Cerebellar cortex (tissue), 1 donor: Measurements from ENCODE around the gene TTC23L.

Experiments used
- DNase-seq: peaks from one replicate; pipeline ENCODE4 v3.0.0-alpha.2; 2015; ENCODE audit warnings: low spot score

TTC23L gene

DNA sequence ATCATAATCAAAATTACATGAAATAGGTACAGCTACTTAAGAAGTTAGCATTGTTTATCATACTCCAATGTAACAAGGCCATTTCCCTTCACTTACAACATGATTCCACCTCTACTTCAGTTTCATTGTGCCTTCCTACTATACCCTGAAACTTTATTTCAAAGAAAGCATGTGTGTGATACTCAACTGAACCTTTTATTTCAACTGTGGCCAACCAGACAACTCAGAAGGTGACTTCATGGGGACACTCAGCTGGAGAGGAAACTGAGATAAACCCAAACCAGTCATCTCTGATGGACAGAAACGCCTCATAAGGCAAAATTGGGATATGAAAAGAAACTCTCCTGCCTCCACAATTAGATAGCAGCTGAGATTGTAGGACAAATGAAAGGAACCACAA is 5.9 kb upstream of the TTC23L start:
- no peak for DNase-seq

DNA sequence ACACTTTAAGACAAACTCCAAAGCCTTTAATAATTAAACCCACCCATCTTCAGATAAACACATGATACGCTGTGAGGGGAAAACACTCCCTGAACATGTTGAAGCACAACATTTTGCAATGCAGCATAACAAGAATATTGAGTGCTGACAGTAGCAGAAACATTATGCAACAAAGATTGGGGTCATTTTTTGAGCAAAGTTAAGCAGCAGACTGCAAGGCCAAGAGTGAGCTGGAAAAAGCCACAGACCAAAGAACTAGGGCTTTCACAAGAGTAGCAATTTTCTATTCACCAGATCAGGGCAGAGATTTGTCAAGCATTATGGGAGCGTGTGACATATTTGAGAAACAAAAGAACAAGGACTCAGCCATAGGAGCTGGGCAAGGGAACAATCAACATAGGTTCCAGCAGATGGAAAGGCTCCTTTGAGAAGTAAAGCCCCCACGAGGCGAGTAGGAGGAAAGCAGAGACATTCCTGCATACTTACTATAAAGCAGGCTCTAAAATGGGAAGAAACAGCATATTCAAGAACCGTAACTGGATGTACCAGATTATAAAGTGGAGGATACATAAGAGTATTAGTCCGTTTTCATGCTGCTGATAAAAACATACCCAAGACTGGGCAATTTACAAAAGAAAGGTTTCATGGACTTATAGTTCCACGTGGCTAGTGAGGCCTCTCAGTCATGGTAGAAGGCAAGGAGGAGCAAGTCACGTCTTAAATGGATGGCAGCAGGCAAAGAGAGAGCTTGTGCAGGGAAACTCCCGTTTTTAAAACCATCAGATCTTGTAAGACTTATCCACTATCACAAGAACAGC is 4.8 kb upstream of the TTC23L start:
- DNase-seq: peak; percentile 1

DNA sequence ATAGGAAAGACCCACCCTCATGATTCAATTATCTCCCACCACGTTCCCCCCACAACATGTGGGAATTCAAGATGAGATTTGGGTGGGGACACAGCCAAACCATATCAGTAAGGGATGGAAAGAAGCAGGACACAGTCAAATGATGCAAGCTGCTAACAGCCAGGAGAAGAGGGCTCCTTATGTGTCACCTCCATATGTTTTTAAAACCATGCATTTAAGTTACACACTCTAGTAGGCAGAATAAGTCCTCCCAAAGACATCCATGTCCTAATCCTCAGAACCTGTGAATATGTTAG is 4.2 kb upstream of the TTC23L start:
- DNase-seq: no peak

DNA sequence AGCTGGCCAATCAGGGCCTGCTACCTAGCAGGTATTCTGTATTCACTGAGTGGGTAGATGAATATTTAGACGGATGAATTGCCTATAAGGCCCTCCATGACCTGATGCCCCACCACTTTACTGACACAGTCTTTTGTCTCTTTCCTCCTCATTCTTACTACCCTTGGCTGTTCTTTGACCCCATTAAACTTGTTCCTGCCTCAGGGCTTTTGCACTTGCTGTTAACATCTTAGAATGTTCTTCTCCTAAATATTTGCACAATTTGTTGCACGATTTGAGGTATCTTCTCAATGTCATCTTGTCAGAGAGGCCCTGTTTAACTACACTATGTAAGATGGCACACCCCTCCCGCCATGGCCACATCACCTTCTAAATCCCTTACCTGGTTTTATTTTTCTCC is 3.3 kb upstream of the TTC23L start:
- DNase-seq: no peak

DNA sequence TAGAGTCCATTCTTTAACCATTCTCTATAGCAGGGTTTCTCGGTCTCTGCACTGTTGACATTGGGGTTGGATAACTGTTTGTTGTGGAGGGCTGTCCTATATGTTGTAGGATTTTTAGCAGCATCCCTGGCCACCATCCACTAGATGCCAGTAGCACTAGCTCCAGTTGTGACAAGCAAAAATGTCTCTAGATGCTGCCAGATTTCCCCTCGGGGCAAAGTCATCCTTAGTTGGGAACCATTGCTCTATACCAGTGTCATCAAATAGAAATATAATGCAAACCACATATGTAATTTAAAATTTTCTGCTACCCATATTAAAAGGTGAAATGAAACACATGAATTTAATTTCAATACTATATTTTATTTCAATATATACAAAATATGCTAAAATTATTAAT is 2.9 kb downstream of the TTC23L start:
- no peak for DNase-seq

DNA sequence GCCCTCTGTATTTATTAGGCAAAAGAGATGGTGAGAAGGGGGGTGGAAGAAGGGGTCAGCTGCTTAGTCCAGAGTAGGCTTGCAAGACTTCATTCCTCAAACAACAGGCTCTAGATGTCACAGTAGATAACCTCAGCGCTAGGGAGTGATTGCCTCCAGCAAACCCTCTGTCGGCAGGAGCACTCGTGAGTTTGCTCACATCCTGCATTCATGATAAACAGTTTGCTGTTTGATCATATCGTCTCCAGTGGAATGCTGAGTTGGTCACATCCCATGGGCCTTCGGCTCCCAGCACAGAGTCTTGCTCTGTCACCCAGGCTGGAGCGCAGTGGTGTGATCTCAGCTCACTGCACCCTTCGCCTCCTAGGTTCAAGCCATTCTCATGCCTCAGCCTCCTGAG is 3.6 kb downstream of the TTC23L start:
- DNase-seq: no peak

DNA sequence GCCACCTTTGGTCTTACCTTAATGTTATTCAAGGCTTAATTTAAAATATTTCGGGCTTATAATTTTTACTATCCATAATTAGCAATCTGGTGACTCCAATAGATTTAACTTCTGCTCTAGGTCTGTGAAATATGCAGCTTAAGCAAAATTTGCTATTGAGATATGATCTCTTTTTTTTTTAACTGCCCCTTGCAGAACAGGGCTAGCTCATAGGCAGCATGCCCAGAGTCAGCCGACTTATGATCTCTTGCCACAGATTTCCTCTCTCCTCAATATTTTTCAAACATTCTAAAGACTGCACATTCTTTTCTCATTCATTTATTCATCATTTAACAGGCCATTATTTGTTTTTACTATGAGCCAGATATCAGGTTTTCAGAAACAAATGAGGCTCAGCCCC is 4.5 kb downstream of the TTC23L start:
- DNase-seq: no peak

DNA sequence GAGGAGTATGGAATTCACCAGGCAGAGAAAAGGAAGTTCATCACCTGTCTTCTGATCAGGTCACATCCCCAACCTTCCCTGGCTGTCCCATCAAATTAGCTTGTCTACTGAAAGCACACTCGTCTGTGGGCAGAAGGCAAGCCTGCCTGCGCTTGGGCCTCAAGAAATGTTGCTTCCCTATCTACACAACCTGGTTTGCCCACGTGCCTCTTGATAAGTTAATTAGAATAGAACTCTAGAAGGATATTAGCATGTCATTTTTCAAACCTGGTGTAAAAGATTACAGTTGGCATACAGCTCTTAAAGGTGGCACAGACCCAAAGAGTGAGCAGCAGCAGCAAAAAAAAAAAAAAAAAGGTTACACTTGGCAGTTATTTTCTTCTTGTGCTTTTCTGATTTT is 5.1 kb downstream of the TTC23L start:
- no peak for DNase-seq

DNA sequence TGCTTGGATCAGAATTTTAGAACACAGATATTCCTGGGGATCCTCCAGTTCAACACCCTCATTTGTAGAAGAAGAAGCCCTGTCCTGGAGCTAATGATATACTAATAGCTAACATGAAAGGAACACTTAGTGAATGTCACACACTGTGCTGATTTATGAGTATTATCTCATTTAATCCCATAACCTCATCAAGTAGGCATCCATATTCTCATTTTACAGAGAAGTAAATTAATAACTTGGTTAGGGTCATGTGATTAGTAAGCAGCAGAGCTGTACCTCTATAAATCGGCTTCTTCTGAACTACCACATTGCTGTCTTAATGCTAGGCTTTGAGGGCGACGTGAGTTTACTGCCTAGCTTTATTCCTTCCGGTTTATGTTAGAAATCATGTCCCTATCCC is 6.0 kb downstream of the TTC23L start:
- DNase-seq: no peak

DNA sequence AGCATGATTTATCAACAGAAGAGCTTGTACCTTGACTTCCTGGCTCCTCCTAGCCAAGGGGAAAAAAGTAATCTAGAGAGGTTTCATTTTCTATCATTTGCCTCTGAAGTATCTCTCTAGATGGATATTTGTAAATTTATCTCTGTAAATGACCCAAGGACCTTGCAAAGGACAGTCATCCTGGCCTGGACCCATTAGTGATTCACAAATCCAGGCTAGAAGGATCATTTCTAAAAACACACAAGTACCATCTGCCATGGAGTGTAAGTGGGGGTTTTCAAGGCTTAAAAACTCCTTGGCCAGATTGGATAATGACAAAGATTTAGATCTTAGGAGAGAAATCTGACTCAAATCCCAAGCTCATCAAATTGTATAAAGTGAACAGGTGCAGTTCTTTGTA is 8.1 kb downstream of the TTC23L start:
- no peak for DNase-seq

DNA sequence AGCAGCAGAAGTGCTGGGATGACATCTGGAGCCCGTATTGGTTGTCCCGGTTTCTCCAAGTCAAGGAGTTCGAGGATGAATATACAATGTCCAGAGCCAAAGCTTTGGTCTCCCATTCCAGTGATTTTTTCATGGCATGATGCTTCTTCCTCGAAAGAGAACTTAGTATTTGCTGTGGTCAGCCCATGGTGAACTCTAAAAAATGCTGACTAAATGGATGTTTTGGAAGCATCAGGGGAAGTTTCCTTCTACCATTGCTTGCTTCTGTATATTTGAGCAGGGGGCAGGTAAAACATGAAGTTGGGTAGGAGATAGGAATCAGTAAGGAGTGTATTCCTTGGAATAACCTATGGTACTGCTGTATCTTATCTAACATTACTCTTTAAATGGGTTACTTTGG is 8.6 kb downstream of the TTC23L start:
- DNase-seq: no peak

DNA sequence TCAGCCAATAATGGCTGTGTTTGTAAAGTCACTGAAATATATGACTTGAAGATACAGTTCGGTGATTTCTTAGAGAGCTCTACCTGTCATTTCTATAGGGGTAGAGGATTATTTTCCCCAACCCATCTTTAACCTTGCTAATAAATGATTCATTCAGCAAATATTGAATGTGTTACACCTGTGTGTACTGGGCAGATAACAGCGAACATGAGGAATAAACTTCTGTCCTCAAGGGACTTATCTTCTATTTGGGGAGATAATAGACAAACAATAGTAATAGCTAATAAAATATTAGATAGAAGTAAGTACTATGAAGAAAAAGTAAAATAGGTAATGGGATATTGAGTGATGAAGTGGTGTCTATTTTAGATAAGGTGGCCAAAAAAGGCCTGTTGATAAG is 9.3 kb downstream of the TTC23L start:
- DNase-seq: no peak

DNA sequence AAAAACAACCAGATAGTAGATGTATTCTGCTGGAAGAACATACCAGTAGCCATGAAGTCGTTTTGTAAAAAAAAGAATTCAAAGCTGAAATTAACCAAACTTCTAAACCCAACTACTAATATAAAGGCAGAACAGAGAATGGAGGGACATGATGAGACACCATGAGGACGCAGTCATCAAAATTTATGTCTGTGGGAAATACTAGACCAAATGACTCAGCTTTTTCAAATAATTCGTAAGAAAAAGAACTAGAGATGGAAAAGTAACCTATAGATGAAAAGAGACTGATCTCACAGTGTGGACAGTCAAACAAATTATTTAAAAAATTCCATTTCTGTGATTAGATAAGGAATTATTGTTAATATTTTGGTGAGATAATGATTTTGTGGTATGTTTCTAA is 10.3 kb downstream of the TTC23L start:
- no peak for DNase-seq

DNA sequence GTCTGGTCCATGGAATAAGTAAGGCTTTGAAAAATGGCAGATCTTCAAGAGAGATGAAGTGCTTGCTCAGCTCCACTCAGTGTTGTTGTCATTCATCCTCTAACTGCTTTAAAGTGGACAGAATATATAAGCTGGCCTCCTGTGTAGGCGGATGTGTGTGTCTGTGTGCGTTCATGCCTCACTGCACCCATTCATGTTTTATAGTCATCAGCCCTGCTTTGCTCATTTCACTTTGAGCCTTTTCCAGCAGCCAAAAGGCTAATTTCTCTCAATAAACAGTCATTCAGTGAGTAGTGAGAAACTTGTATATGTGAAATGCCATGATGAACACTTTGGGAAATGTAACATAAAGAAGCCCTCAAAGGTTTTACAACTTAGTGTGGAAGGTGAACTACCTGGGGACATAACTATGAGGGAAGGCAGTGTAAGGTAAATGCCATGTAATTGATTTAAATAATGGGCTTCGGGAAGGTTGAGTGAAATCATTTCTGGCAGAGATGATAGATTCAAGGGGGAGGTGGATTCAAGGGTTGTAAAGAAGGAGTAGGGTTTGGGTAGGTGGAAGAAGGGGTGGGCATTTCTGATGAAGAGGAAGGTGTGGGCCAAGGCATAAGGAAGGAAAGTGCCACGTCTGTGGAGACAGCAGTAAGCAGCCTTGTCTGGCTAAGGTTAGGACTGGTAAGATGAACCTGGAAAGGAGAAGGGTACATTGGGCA is 15.7 kb downstream of the TTC23L start:
- DNase-seq: no peak

DNA sequence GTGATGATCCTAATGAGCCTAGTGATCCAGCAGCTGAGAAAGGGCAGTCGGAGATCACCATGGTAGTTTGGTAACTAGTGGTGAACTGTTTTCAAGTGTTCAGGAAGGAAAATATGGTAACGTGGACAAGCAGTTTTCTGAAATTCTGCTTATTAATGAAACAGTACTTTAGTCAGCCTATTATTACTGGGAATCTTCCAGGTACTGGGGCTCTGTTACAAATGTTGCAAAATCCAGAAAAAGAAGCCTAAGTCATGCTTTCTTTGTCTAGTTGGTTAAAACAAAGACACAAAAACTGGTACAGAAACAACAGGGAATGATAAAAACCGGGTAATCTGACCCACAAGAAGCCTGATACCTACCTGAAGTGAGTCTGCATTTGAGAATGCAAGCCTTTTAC is 18.2 kb downstream of the TTC23L start:
- no peak for DNase-seq

DNA sequence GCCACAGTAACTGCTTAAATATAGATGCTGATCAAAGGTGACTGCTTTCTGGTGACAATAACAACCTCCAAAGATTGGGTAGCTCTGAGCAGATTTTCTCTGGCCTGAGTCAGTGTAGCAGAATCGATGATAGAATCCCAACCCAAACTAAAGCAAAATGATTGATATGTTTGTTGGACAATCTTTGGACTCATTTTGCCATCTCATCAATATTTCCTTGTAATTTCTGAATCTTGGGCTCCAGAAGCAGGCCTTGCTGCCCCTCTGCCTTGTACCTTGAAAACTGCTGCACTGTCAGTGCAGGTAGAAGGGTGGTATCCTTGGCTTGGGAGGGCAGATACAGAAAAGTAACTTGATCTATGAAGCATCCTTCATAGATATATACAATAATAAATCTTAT is 18.9 kb downstream of the TTC23L start:
- DNase-seq: no peak

DNA sequence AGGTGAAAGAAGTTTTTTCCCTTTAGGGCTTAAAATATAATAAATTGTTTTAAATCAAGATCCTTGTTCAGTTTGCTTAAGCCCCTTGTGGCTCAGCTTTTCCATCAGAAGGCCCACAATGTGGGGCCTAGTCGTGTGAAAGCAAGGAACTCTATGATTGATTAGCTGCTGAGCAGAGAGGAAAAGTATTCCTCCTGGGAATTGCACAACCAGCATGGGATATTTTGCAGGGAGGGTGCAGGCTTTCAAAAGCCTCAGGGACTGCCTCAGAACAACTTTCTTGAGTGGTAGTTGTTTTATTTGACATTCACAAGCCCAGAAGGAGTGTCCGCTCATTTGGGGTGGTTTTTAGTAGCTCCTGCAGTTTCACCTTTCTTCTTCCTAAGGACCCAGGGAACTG is 19.8 kb downstream of the TTC23L start:
- DNase-seq: no peak

DNA sequence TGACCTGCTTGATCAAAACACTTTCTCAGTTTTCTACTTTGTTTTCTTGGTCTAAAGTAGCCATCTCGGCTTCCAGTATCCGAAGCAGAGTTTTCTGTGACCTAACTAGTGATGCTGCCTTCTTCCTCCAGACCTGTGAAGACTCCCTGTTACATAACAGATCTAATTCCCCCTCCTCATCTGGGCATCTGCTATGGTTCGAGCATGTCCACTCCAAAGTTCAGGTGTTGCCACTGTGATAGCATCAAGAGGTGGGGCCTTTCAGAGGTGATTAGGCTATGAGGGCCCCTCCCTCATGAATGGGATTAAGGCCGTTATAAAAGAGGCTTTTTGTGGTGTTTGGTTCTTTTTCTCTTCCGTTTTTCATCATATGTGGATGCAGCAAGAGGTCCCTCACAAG is 20.3 kb downstream of the TTC23L start:
- DNase-seq: no peak

DNA sequence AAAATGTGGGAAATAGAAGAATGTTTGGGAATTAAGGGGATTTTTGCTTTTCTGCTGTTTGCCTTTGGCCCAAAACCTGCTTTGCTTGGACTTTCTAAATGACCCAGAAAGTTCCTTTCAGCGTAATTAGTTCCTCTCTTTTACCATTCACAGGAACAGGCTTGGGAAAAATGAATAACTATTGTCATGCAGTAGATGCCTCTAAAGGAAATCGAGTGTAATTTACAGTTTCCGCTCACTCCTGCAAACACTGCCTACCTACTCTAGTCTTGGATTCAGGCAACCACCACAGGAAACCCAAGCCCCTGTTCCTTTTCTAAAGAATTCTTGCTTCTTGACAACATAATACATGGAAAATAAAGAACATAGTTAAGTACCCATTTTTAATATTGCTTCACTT is 25.0 kb downstream of the TTC23L start:
- DNase-seq: no peak

DNA sequence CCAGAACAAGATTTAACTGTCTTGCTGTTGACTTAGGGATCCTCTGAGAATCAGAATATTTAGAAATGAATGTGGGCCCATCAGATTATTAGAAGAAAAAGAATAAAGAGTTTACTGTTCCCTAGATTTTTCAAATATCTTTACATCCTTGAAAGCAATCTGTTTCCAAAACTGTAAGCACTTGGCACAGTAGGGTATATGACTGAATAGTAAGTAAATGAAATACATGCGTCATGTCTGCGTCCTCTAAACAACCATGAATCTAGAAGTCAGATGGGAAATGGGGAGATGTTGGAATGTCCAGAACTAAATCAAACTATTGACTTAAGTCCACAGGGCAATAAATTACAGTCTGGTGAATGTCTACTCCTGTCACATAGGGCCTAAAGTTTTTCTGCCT is 26.1 kb downstream of the TTC23L start:
- no peak for DNase-seq

DNA sequence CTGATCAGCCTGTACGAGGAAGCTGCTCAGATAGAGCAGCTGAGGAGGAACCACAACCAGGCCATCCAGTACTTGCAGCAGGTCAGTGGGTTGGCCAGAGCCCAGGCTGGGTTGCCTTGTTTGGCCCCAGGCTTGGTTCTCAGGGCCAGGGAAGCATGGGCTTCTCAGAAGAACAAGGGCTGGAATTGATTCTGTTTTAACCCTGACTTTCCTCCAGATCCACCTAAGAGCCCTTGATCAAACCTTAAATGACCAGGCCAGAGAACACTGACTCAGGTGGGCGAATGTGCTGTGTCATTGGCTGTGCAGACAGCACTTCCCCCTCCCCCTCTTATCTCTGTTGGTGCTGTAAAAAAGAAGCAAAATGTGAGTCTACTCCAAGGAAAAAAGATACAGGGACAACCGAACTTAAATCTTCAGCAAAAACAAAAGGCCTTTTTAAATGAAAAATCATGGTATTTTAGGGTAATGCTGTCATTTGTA is 28.1 kb downstream of the TTC23L start:
- DNase-seq: no peak

DNA sequence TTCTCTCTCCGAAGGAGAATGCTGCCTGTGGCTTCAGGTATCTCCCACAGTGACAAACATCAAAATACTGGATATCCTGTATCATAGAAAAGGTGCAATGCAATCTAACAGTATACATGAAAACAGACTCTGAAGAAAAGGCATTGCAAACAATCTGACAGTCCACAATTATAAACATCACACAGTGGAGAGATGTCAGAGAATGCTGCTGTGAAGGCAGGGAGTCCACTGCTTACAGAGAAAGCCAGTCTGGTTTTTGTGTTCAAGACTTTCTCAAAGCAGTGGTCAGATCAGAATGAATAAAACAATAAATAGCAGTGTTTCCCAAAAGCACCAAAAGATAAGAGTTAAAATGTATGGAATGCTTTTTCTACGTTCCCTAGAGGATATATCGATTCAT is 28.7 kb downstream of the TTC23L start:
- DNase-seq: no peak

DNA sequence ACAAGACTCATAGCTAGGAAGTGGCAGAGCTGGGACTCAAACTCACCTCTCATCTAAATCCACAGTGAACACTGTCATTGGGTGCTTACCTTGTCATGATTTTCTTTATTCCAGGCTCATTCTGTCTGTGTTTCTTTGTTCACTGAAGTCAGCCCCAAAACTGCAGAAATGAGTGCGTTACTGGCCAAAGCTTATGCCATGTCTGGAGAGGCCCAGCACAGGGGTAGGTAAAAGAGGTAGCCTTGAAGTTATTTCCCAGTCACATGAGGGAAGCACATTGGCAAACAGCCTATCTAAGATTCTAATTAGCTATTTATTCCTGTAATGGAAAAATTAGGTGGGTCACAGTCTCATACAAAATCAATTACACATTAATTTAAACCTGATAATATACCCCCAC is 29.8 kb downstream of the TTC23L start:
- DNase-seq: no peak

DNA sequence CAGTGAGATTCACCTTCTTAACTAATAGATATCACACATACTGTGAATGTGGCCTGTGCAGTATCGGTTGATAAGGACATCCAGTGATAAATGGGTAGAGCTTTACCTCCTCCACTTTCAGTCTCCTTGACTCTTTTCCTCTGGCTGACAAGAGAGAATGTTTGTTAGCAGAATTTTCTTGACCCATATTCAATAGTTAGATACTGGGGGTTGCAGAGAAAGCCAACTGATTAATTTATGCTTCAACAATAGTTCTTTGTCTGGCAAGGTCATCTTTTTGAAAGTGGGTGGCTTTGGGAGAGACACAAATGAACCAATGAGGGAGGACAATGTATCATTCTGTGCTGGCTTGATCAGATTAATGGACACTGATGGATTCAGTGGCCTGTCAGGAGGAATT is 30.3 kb downstream of the TTC23L start:
- no peak for DNase-seq
